Right lung (tissue), 5 donors: ENCODE measurements around the gene C1GALT1. TPM values are rescaled to one million over a fixed set of nuclear protein-coding genes. Genes with fewer than 3 reads are reported as not detected.
"Not testable (repeated sequence)": the region's sequence is repeated elsewhere in the genome, so short reads cannot be mapped to it uniquely, and the experiment has no call there.

Source experiments
- DNase-seq, 2 donors: peaks; one replicate each; pipeline ENCODE4 v3.0.0-alpha.2; 2013
- polyA plus RNA-seq, 5 donors: library from polyadenylated mRNA; unstranded; fragments of 120-200 nt; gene quantifications; one replicate each; pipeline versions ENCODE4 v1.2.1 to v1.2.3, GENCODE V29; 2013; ENCODE audit warnings: inconsistent platforms in 1 of 5, low replicate concordance in 1 of 5; ENCODE audit not compliant: insufficient read length in 5 of 5, insufficient read depth in 1 of 5

The C1GALT1 gene
- polyA plus RNA-seq, 5 donors, result 13.6 to 27.3 (median 22.2) TPM

GRCh38 chr7:7235347-7235746 lies 53.0 kb downstream of the C1GALT1 start:
- no peak for DNase-seq

DNA sequence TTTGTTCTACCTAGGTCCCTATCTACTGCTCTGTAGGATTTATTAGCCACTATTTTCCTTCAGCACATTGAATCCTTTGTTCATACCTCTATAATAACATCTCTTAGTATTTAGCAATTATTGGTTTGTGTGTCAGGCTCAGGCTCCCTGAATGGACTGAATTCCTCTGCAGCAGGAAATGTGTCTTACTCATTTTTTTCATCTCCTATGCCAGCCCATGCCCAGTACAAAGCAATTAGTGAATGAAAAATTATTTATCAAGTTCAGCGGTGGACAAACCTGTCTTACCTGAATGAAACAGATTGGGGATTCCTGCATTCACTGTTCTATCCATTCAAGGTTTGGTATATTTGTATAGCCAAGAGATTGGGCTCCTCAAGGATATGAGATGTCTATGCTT lies 53.7 kb downstream of the C1GALT1 start:
- DNase-seq, result no peak

GRCh38 chr7:7237201-7237977 lies 55.0 kb downstream of the C1GALT1 start:
- peak; percentile 27 for DNase-seq

GRCh38 chr7:7237978-7238267 lies 55.6 kb downstream of the C1GALT1 start:
- DNase-seq, result no peak

- DNase-seq, result no peak
Measured at GRCh38 chr7:7239346-7239745, 57.0 kb downstream of the C1GALT1 start.

- DNase-seq, result no peak
Measured at GRCh38 chr7:7242899-7243298, 60.6 kb downstream of the C1GALT1 start.

- not testable (repeated sequence) for DNase-seq
Measured at GRCh38 chr7:7245233-7245632, 62.9 kb downstream of the C1GALT1 start.

DNA sequence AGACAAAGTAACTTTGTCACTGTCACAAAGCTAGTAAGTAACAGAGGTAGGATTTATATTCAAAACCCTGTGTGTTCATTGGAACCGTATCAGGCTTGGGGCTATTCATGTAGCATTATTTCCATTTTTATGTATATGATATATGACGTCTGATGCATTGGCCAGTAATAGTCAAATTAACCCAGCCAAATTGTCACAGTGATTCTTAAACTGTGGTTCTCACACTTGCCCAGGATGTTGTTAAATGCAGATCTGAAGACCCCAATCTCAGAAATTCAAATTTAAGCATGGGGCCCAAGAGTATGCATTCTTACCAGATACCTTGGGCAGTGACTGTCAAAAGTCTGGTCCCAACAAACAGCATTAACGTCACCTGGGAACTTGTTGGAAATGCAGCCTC lies 63.9 kb downstream of the C1GALT1 start:
- DNase-seq, result no peak

DNA sequence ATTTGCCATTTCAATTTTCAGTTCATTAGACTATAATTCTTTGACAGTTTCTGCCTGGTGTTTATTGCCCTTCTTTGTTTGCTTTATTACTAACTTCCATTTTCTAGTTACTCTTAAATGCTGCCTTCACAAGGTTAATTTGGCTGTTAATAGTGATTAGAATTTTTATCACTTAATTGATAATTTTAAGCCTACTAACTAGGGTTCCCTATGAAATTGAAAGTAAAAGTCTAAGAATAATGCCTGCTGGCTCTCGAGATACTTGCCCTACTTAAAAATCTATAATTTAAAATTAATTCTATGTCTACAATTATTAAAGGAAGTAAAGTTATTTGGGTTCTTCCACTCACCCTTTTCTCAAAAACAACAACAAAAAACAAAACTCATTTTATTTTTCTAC lies 65.3 kb downstream of the C1GALT1 start:
- DNase-seq, result no peak

DNA sequence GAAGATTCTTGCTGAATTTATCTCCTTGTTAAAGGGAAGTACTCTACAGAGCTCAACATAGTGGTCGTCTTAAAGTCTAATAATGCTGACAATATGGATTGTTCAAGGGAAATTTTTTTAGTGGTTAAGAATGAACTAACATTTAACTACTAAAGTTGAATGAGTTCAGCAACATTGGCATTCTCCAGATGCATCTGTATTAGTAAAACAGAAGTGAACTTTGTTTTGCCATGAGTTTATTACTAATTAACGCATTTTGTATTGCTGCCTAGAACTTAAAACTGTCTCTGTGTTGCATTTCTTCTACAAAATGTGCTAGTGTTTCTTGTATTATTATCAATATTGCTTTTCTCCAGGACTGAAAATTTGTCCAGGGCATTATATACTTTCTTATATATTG lies 67.5 kb downstream of the C1GALT1 start:
- DNase-seq, result no peak

DNA sequence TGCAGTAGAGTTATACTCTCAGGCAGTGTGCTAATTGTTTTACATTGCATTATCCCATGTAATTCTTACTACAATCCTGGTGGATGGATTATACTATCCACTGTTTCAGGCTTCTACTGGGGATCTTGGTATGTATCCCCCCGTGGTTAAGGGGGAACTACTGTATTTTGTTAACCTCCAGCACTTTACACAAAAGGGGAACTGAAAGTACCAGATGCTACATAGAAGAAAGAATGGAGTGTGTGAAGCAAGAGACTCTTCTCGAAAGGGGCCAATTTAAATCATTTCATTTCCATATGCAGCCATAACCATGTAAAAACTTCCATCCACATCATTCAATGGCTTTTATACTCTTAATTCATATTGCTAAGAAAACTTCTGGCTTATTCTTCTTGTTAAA lies 69.4 kb downstream of the C1GALT1 start:
- no peak for DNase-seq

- no peak for DNase-seq
Measured at GRCh38 chr7:7254319-7254718, 72.0 kb downstream of the C1GALT1 start.

- DNase-seq, result no peak
Measured at GRCh38 chr7:7254908-7255307, 72.6 kb downstream of the C1GALT1 start.

DNA sequence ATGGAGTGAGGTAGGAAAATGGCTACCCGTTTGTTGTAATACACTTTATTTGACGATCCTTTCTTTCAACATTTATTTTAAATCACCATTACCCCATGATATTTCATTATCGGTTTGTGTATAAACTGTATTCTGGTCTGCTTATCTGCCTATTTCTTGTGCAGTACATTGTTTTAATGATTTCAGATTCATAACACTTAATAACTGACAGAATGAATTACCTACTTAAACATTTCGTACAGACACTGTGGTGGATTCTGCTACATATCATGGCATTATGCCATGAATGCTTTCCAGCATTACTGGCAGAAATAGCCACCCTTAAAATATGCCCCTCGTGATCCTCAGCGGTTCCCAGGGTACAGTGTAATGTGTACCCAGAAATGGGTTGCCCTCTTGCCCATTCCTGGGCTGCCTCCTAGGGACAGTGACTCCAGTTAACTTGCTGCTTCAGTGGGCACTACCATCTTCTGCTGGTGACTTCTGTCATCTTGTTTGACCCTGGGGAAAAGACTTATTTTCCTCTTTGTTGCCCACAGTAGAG lies 74.5 kb downstream of the C1GALT1 start:
- no peak for DNase-seq

DNA sequence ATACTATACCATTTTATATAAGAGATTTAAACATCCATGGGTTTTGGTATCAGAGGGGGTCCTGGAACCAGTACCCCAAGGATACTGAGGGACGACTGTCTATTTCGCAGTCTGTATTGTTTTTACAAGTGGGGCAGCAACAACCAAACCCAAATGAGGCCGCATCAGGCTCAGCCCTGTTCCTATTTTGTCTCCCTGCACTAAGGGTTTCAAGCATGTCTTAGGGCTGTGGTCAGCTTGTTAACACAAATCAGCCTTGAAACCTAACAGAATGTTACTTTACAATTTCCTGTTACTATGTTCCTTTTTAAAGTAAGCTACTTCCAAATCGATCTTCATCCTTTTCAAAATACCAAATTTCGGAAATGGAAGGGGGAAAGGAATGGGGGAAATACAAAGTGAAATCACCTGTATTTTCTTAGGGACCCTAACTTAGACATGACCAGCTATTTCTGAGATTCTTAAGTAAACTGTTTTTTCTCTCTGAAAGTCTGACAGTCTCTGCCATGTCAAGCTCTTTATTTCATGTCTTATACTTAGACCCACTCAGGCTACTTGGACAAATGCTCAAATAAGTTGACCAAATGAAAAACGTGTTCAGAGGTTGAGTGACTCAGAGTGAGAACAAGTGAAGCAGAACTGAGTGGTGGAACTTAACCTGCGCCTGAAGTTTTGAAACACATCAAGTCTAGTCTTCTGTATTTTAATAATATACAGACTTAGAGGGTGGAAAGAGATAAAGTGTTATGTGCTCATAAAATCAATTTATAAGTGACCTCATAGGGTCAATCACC lies 75.8 kb downstream of the C1GALT1 start:
- DNase-seq, result no peak

DNA sequence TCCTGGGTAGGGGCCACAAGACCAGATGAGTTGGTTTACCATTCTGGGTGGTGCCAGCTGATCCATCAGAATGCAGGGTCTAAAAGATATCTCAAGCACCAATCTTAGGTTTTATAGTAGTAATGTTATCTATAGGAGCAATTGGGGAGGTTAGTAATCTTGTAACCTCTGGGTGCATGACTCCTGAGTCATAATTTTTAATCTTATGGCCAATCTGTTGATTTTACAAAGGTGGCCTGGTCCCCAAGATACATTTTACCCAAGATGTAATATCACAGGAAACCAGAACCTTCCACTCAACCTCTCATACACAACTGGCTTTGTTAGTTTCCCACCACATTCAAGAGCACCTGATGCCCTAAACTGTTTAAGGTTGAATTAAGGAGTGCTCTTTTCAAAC lies 79.5 kb downstream of the C1GALT1 start:
- no peak for DNase-seq

DNA sequence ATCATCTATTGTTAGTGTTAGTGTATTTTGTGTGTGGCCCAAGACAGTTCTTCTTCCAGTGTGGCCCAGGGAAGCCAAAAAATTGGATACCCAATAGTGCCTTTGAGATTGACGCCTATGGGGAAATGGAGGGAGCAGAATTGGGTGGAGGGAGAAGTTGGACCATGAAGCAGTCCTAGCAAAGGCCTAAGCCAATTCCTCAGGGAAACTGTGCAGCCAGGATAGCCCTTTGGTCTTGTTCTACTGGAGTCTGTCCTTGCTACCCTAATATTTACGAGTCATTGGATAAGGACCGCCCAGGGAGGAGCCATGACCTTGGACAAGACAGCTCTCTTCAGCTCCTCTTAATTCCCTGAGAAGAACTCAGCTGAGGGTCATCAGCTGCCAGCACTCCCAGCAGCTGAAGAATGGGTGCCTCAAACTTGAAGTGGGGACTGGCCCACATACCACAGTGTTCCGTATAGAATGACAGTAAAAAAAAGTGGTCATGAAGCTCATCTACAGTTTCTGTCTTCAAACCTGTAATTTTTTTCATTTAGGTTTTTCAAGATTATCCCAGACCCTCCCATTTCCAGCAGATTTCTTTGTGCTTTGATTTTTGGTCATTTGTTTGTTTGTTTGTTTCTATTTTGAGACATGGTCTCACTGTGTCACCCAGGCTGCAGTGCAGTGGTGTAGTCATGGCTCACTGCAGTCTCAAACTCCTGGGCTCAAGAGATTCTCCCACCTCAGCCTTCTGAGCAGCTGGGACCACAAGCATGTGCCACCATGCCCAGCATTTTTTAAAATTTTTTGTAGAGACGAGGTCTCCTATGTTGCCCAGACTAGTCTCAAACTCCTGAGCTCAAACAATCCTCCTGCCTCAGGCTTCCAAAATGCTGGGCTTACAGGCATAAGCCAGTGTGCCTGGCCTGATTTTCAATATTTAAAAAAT lies 81.2 kb downstream of the C1GALT1 start:
- DNase-seq, result no peak

GRCh38 chr7:7264306-7265040 lies 82.1 kb downstream of the C1GALT1 start:
- DNase-seq, result no peak

DNA sequence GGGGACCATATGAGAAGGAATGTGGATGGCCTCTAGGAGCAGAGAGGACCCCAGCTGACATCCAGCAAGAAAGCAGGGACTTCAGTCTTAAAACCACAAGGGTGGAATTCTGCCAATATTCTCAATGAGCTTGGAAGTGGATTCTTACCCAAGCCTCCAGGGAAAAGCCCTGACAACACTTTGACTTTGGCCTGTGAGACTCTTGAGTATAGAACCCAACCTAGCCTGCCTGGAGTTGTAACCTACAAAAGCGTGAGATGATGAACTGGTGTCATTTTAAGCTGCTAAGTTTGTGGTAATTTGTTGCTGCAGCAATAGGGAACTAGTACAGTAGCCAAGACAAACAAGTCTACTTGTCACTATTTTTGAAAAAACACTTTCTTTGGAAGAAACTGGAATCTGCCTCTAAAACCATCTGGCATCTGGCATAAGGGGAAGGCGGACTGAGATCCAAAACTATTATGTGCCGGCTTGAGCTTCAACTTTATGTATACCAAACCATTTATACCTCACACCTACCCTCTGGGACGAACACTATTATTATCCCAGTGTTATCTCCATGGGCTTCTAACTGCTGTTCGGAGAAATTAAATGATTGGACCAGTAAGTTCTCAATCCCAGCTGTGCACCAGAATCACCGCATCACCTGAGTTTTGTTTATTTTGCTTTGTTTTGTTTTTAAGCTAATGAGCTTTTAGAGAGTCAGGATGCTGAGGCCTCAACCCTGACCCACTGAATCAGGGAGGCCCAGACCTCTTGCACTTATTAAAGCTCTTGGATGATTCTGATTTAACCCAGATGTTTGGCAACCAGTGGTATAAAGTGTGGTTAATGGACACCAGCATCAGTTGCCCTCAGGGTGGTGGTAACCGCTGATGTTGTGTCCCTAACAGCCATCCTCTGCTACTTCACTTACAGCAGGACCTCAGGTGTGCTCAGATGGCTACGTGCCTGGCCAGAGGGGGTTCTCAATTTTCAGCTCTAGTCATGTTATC lies 83.0 kb downstream of the C1GALT1 start:
- DNase-seq, result no peak

GRCh38 chr7:7266257-7266881 lies 84.0 kb downstream of the C1GALT1 start:
- DNase-seq, result no peak
